OCI-LY7 (cell line): Measurements from ENCODE around the gene SRGAP1. TPM values are rescaled to one million over a fixed set of nuclear protein-coding genes. Genes with fewer than 3 reads are reported as not detected.

Experiments
- BruUV-seq: library from RNA; stranded (reverse); fragments of 400-500 nt; replicated peaks from 2 replicates; lab custom pipeline; 2021; lab: Mats Ljungman, UMichigan
- CTCF ChIA-PET: fragments of 300-600 bp; sonication (Branson Sonifier 250); formaldehyde crosslinking; loops from one replicate; lab custom pipeline; 2022; ENCODE audit warnings: antibody characterized with exemption; ENCODE audit not compliant: unreplicated experiment; lab: Charles Lee
- POLR2A ChIA-PET: fragments of 300-600 bp; sonication (Branson Sonifier 250); formaldehyde crosslinking; loops from one replicate; lab custom pipeline; 2022; ENCODE audit warnings: antibody characterized with exemption; lab: Charles Lee
- DNase-seq: peaks from one replicate; pipeline ENCODE4 v3.0.0-alpha.2; 2015; ENCODE audit warnings: low spot score
- H2AFZ ChIP-seq: fragments of 200-600 bp; sonication (generic), shearing (Covaris generic); 2 replicates; pipeline ENCODE4 v1.6.1; 2014; ENCODE audit warnings: mild to moderate bottlenecking, antibody characterized with exemption, low read length, moderate library complexity
- H3K27ac ChIP-seq: fragments of 200-600 bp; sonication (generic); 2 replicates; pipeline ENCODE4 v1.5.1; 2014; ENCODE audit warnings: mixed run types, low read depth, mild to moderate bottlenecking, moderate library complexity, low read length, inconsistent platforms; ENCODE audit not compliant: poor library complexity, severe bottlenecking
- H3K36me3 ChIP-seq: fragments of 200-600 bp; sonication (generic); 2 replicates; pipeline ENCODE4 v1.6.1; 2014; ENCODE audit warnings: mild to moderate bottlenecking, antibody characterized with exemption, low read length, moderate library complexity, mixed read lengths; ENCODE audit not compliant: insufficient read depth
- H3K4me1 ChIP-seq: fragments of 200-600 bp; sonication (generic); 2 replicates; pipeline ENCODE4 v1.5.1; 2014; ENCODE audit warnings: mild to moderate bottlenecking, low read length; ENCODE audit not compliant: insufficient read depth, poor library complexity, severe bottlenecking
- H3K4me2 ChIP-seq: fragments of 200-600 bp; sonication (generic); 2 replicates; pipeline ENCODE4 v1.6.1; 2014; ENCODE audit warnings: mild to moderate bottlenecking, low read length
- H3K4me3 ChIP-seq: fragments of 200-600 bp; sonication (generic); 2 replicates; pipeline ENCODE4 v1.5.1; 2014; ENCODE audit warnings: mild to moderate bottlenecking, low read depth, low read length; ENCODE audit not compliant: poor library complexity, severe bottlenecking
- H3K79me2 ChIP-seq: fragments of 200-600 bp; sonication (generic); 2 replicates; pipeline ENCODE4 v1.6.1; 2016; ENCODE audit warnings: low read depth, mild to moderate bottlenecking, low read length, moderate library complexity, mixed read lengths; ENCODE audit not compliant: insufficient read depth
- H3K9me2 ChIP-seq: fragments of 200-600 bp; sonication (generic); 2 replicates; pipeline ENCODE4 v1.6.1; 2016; ENCODE audit warnings: mild to moderate bottlenecking, low read length, mixed read lengths; ENCODE audit not compliant: insufficient read depth
- H3K9me3 ChIP-seq: fragments of 200-600 bp; sonication (generic); 2 replicates; pipeline ENCODE4 v1.6.1; 2014; ENCODE audit warnings: mild to moderate bottlenecking, mixed run types, low read length, mixed read lengths
- H4K20me1 ChIP-seq: fragments of 200-600 bp; sonication (generic); 2 replicates; pipeline ENCODE4 v1.6.1; 2014; ENCODE audit warnings: mild to moderate bottlenecking, antibody characterized with exemption, low read length, moderate library complexity, mixed read lengths; ENCODE audit not compliant: insufficient read depth
- EZH2phosphoT487 ChIP-seq: fragments of 200-600 bp; sonication (generic); IDR thresholded peaks from 2 replicates; pipeline ENCODE4 v1.6.1; 2018; ENCODE audit warnings: low read depth, borderline replicate concordance, mild to moderate bottlenecking, mixed run types, antibody characterized with exemption, low read length, moderate library complexity, mixed read lengths
- intact Hi-C: fragments of 100-400 bp; cut with micrococcal nuclease; formaldehyde crosslinking; loops from one replicate; pipeline ENCODE4 v1.10.0; 2022; ENCODE audit not compliant: unreplicated experiment
- total RNA-seq, 2 experiments: library from RNA; depleted of rRNA in 1 of 2; stranded (reverse); fragments of >200 nt in 1 of 2; shearing (Covaris generic) in 1 of 2; gene quantifications; 2 replicates each; pipeline ENCODE4 v1.2.3, GENCODE V29; 2014 to 2022
- TF ChIP-seq, protein P1 (sequence below): fragments of 200-600 bp; sonication (generic); conservative IDR thresholded peaks from 2 replicates; pipeline ENCODE4 v1.5.1; 2014; ENCODE audit warnings: mild to moderate bottlenecking, antibody characterized with exemption, low read length, moderate library complexity, mixed read lengths

Gene SRGAP1
- total RNA-seq, 2 experiments from 2014 or later = 0.06 TPM; not detected in 1

GRCh38 chr12:64097366-64098105 is 253.0 kb downstream of the SRGAP1 start:
- TF ChIP-seq, protein P1, sequence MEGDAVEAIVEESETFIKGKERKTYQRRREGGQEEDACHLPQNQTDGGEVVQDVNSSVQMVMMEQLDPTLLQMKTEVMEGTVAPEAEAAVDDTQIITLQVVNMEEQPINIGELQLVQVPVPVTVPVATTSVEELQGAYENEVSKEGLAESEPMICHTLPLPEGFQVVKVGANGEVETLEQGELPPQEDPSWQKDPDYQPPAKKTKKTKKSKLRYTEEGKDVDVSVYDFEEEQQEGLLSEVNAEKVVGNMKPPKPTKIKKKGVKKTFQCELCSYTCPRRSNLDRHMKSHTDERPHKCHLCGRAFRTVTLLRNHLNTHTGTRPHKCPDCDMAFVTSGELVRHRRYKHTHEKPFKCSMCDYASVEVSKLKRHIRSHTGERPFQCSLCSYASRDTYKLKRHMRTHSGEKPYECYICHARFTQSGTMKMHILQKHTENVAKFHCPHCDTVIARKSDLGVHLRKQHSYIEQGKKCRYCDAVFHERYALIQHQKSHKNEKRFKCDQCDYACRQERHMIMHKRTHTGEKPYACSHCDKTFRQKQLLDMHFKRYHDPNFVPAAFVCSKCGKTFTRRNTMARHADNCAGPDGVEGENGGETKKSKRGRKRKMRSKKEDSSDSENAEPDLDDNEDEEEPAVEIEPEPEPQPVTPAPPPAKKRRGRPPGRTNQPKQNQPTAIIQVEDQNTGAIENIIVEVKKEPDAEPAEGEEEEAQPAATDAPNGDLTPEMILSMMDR = no peak
- no peak for TF ChIP-seq EZH2phosphoT487
- Histone ChIP-seq H3K36me3 (no peaks in the 10 kb centered on the region), H3K79me2 (no peaks in the 10 kb centered on the region), H4K20me1 (no peaks in the 10 kb centered on the region), H3K4me2 (no peak overlapping the region), H3K4me1 (no peaks in the 10 kb centered on the region), H3K27ac (no peak overlapping the region), H3K4me3 (no peak overlapping the region), H2AFZ (no peak overlapping the region), H3K9me2 (no peaks in the 10 kb centered on the region), H3K9me3 (no peaks in the 10 kb centered on the region)
- CTCF ChIA-PET = no interaction called here
- DNase-seq = no peak
- POLR2A ChIA-PET = interaction anchor here (0.6 to 1.1 kb wide), 4 partner anchors 216 to 1838 kb away, joined by 3 to 4 read pairs (median 3); no protein-coding TSS in a partner anchor
- intact Hi-C loops = no loop called here
- no TSS peak for BruUV-seq

- Histone ChIP-seq H4K20me1 (no peaks in the 10 kb centered on the region), H3K36me3 (no peaks in the 10 kb centered on the region), H3K79me2 (no peaks in the 10 kb centered on the region), H3K4me1 (no peaks in the 10 kb centered on the region), H3K27ac (no peak overlapping the region), H3K9me2 (no peaks in the 10 kb centered on the region), H3K4me3 (no peak overlapping the region), H3K4me2 (no peak overlapping the region), H2AFZ (no peak overlapping the region), H3K9me3 (no peaks in the 10 kb centered on the region)
- CTCF ChIA-PET = no interaction called here
- no peak for TF ChIP-seq EZH2phosphoT487
- TF ChIP-seq, protein P1 = no peak
- POLR2A ChIA-PET = interaction anchor here (0.6 kb wide), 1 partner anchor 409 kb away, joined by 3 read pairs; no protein-coding TSS in a partner anchor
- DNase-seq = no peak
- intact Hi-C loops = no loop called here
- no TSS peak for BruUV-seq
Measured at GRCh38 chr12:64098709-64099354, 254.3 kb downstream of the SRGAP1 start.

- ChIA-PET POLR2A (no interaction called here), CTCF (no interaction called here)
- no peak for DNase-seq
- H4K20me1 ChIP-seq = no peaks in the 10 kb centered on the region
- no peak overlapping the region for H3K4me2 ChIP-seq
- no peaks in the 10 kb centered on the region for H3K79me2 ChIP-seq
- H3K27ac ChIP-seq = no peak overlapping the region
- intact Hi-C loops = no loop called here
- no TSS peak for BruUV-seq
- TF ChIP-seq, protein P1 = no peak
- no peak for TF ChIP-seq EZH2phosphoT487
- H3K4me3 ChIP-seq = no peak overlapping the region
- H3K4me1 ChIP-seq = no peaks in the 10 kb centered on the region
- H2AFZ ChIP-seq = no peak overlapping the region
- no peaks in the 10 kb centered on the region for H3K9me2 ChIP-seq
- H3K9me3 ChIP-seq = no peaks in the 10 kb centered on the region
- H3K36me3 ChIP-seq = no peaks in the 10 kb centered on the region
Measured at GRCh38 chr12:64099397-64099796, 254.9 kb downstream of the SRGAP1 start.
